IMR-90 (cell line): ENCODE measurements around the gene PLCB4. TPM values are rescaled to one million over a fixed set of nuclear protein-coding genes. Genes with fewer than 3 reads are reported as not detected.

Source experiments
- ATAC-seq: fragments of 200-7000 bp; cut with Tn5 transposase; 2 replicates; pipeline ENCODE4 v1.9.1; 2020; ENCODE audit warnings: low read depth, mild to moderate bottlenecking, moderate library complexity
- BruUV-seq: library from RNA; stranded (reverse); fragments of 400-500 nt; replicated peaks from 2 replicates; lab custom pipeline; 2021; lab: Mats Ljungman, UMichigan
- CTCF ChIA-PET: fragments of 300-600 bp; formaldehyde crosslinking; extraction: SDS; loops from one replicate; lab custom pipeline; 2021; ENCODE audit warnings: antibody characterized with exemption; lab: Yijun Ruan, JAX
- POLR2A ChIA-PET: fragments of 300-600 bp; sonication (Branson Sonifier 250); formaldehyde crosslinking; loops from one replicate; lab custom pipeline; 2022; ENCODE audit warnings: antibody characterized with exemption; ENCODE audit not compliant: unreplicated experiment; lab: Charles Lee
- DNase-seq: peaks from one replicate; pipeline ENCODE4 v3.0.0; 2013
- H2AFZ ChIP-seq: replicated peaks from 2 replicates; pipeline ENCODE3; 2013; ENCODE audit warnings: low read length, mild to moderate bottlenecking; ENCODE audit not compliant: poor library complexity
- H2AK5ac ChIP-seq: 2 replicates; pipeline ENCODE4 v1.6.1; 2013; ENCODE audit warnings: low read depth, low read length, inconsistent platforms
- H2AK9ac ChIP-seq: replicated peaks from 2 replicates; pipeline ENCODE3; 2013; ENCODE audit warnings: mild to moderate bottlenecking, low read depth, low read length, moderate library complexity; ENCODE audit not compliant: poor library complexity
- H2BK120ac ChIP-seq: 2 replicates; pipeline ENCODE4 v1.6.1; 2013; ENCODE audit warnings: low read depth, low read length, inconsistent platforms
- H2BK15ac ChIP-seq: 3 replicates; pipeline ENCODE4 v1.6.1; 2013; ENCODE audit warnings: low read depth, low read length, inconsistent platforms
- H2BK20ac ChIP-seq: 2 replicates; pipeline ENCODE4 v1.6.1; 2013; ENCODE audit warnings: low read depth, mild to moderate bottlenecking, inconsistent platforms, low read length, moderate library complexity
- H2BK5ac ChIP-seq: 2 replicates; pipeline ENCODE4 v1.6.1; 2013; ENCODE audit warnings: mild to moderate bottlenecking, low read depth, low read length, inconsistent platforms; ENCODE audit not compliant: poor library complexity, severe bottlenecking
- H3K14ac ChIP-seq: replicated peaks from 2 replicates; pipeline ENCODE4 v1.6.1; 2013; ENCODE audit warnings: low read depth, low read length, inconsistent platforms
- H3K18ac ChIP-seq: 2 replicates; pipeline ENCODE4 v1.6.1; 2013; ENCODE audit warnings: low read depth, low read length, control low read depth
- H3K23ac ChIP-seq: 2 replicates; pipeline ENCODE4 v1.6.1; 2013; ENCODE audit warnings: low read depth, low read length, inconsistent platforms
- H3K27ac ChIP-seq: 2 replicates; pipeline ENCODE4 v1.5.1; 2013; ENCODE audit warnings: mild to moderate bottlenecking, control low read depth, low read length; ENCODE audit not compliant: insufficient read depth
- H3K27me3 ChIP-seq: 2 replicates; pipeline ENCODE4 v1.6.1; 2013; ENCODE audit warnings: low read length; ENCODE audit not compliant: control insufficient read depth, insufficient read depth
- H3K36me3 ChIP-seq: 2 replicates; pipeline ENCODE4 v1.6.1; 2013; ENCODE audit warnings: low read length, mixed read lengths; ENCODE audit not compliant: control insufficient read depth, insufficient read depth
- H3K4ac ChIP-seq: 2 replicates; pipeline ENCODE4 v1.6.1; 2013; ENCODE audit warnings: low read depth, low read length, inconsistent platforms
- H3K4me1 ChIP-seq: 2 replicates; pipeline ENCODE4 v1.6.1; 2013; ENCODE audit warnings: low read length, mixed read lengths; ENCODE audit not compliant: control insufficient read depth, insufficient read depth
- H3K4me2 ChIP-seq: 2 replicates; pipeline ENCODE4 v1.6.1; 2013; ENCODE audit warnings: low read depth, mild to moderate bottlenecking, control low read depth, low read length, moderate library complexity
- H3K4me3 ChIP-seq: 2 replicates; pipeline ENCODE4 v1.5.1; 2013; ENCODE audit warnings: low read depth, mild to moderate bottlenecking, control low read depth, low read length, moderate library complexity; ENCODE audit not compliant: insufficient read depth
- H3K56ac ChIP-seq: 2 replicates; pipeline ENCODE4 v1.6.1; 2013; ENCODE audit warnings: low read length, inconsistent platforms; ENCODE audit not compliant: insufficient read depth; ENCODE audit errors: extremely low read depth
- H3K79me1 ChIP-seq, 2 experiments: 2 replicates each; pipeline ENCODE4 v1.6.1; 2013; ENCODE audit warnings: low read length in 2 of 2, inconsistent platforms in 1 of 2, low read depth in 1 of 2
- H3K9ac ChIP-seq: 2 replicates; pipeline ENCODE4 v1.6.1; 2013; ENCODE audit warnings: low read depth, low read length, control low read depth
- H3K9me1 ChIP-seq: 2 replicates; pipeline ENCODE4 v1.6.1; 2013; ENCODE audit warnings: low read length, inconsistent platforms; ENCODE audit not compliant: insufficient read depth
- H3K9me3 ChIP-seq: 2 replicates; pipeline ENCODE4 v1.6.1; 2013; ENCODE audit warnings: low read length; ENCODE audit not compliant: control insufficient read depth, insufficient read depth
- H4K20me1 ChIP-seq: 2 replicates; pipeline ENCODE4 v1.6.1; 2013; ENCODE audit warnings: low read length, inconsistent platforms; ENCODE audit not compliant: insufficient read depth
- H4K5ac ChIP-seq: 2 replicates; pipeline ENCODE4 v1.6.1; 2013; ENCODE audit warnings: mild to moderate bottlenecking, low read depth, low read length, control low read depth
- H4K8ac ChIP-seq, 2 experiments: 2 replicates each; pipeline ENCODE4 v1.6.1; 2013; ENCODE audit warnings: low read depth in 2 of 2, low read length in 2 of 2, control low read depth in 1 of 2, inconsistent platforms in 1 of 2
- H4K91ac ChIP-seq: 2 replicates; pipeline ENCODE4 v1.6.1; 2013; ENCODE audit warnings: low read depth, low read length, inconsistent platforms; ENCODE audit not compliant: insufficient read depth
- CEBPB ChIP-seq: IDR thresholded peaks from 2 replicates; pipeline ENCODE4 v1.6.1; 2012; ENCODE audit warnings: low read depth, low read length, improper control_type of control experiment
- CHD1 ChIP-seq: IDR thresholded peaks from 2 replicates; pipeline ENCODE4 v1.6.1; 2012; ENCODE audit warnings: low read depth, low read length, improper control_type of control experiment
- POLR2A ChIP-seq: IDR thresholded peaks from 2 replicates; pipeline ENCODE4 v1.6.1; 2012; ENCODE audit warnings: mild to moderate bottlenecking, low read depth, low read length
- USF2 ChIP-seq: fragments of 150-350 bp; IDR thresholded peaks from 2 replicates; pipeline ENCODE4 v1.6.1; 2017; ENCODE audit warnings: mild to moderate bottlenecking, antibody characterized with exemption, low read length, low read depth
- WGBS, 2 experiments: methylation state at CpG; one replicate each; pipeline versions ENCODE4 v1.1.5 to v1.1.7; 2013; ENCODE audit warnings: missing lambda C conversion rate in 2 of 2; ENCODE audit not compliant: insufficient read length in 1 of 2; ENCODE audit errors: extremely low coverage in 2 of 2; 5-methylcytosine and 5-hydroxymethylcytosine counted together
- dilution Hi-C: fragments of 300-500 bp; cut with HindIII; formaldehyde crosslinking; loops from one replicate; pipeline ENCODE4 v1.14.3; 2018; ENCODE audit warnings: low sequenced_read_pairs; ENCODE audit not compliant: unreplicated experiment
- in situ Hi-C: fragments of 300-500 bp; cut with MboI; formaldehyde crosslinking; loops from 3 replicates; pipeline ENCODE4 v1.14.3; 2019; ENCODE audit warnings: low sequenced_read_pairs, inconsistent platforms, mixed read lengths
- intact Hi-C: fragments of 100-400 bp; cut with micrococcal nuclease; formaldehyde crosslinking; loops from 2 replicates; pipeline ENCODE4 v1.10.0; 2022
- polyA plus RNA-seq, 3 experiments: library from polyadenylated mRNA; depleted of rRNA; stranded (reverse); fragments of >200 nt; gene quantifications; 2 replicates each; pipeline ENCODE4 v1.2.3, GENCODE V29; 2012; ENCODE audit warnings: low replicate concordance in 1 of 3
- total RNA-seq: library from RNA; depleted of rRNA; stranded (reverse); fragments of >200 nt; gene quantifications from 2 replicates; pipeline ENCODE4 v1.2.3, GENCODE V29; 2012

PLCB4 gene
- total and polyA plus RNA-seq, 2 of the 4 experiments (the other 2 are of a cell fraction), result 12.5 to 24.0 TPM

GRCh38 chr20:9412309-9412708 lies 343.4 kb downstream of the PLCB4 start:
- Histone ChIP-seq H2BK120ac (no peak overlapping the region), H3K36me3 (peaks cover 9% of the 10 kb centered on the region), H3K14ac (no peak overlapping the region), H3K23ac (no peak overlapping the region), H2AK9ac (no peak overlapping the region), H4K91ac (no peak overlapping the region), H3K18ac (no peak overlapping the region), H2AK5ac (no peak overlapping the region), H4K5ac (no peak overlapping the region), H4K20me1 (no peaks in the 10 kb centered on the region), H4K8ac (no peak overlapping the region), H3K79me1 (no peaks in the 10 kb centered on the region), H3K9me3 (no peaks in the 10 kb centered on the region), H3K4me3 (no peak overlapping the region), H3K27ac (no peak overlapping the region), H2BK20ac (no peak overlapping the region), H2BK15ac (no peak overlapping the region), H2AFZ (no peak overlapping the region), H3K4ac (no peak overlapping the region), H3K4me2 (no peak overlapping the region), H3K56ac (no peak overlapping the region), H3K9me1 (peaks cover 3% of the 10 kb centered on the region; the same call in 1 of the 2 replicates), H3K27me3 (no peaks in the 10 kb centered on the region), H3K4me1 (peaks cover 8% of the 10 kb centered on the region), H3K9ac (no peak overlapping the region), H2BK5ac (no peak overlapping the region)
- ATAC-seq (no peak), DNase-seq (no peak)
- no TSS peak for BruUV-seq
- intact Hi-C loops, result no loop called here
- TF ChIP-seq CHD1 (no peak), USF2 (no peak), POLR2A (no peak), CEBPB (no peak)
- ChIA-PET CTCF (interaction anchor here (0.6 kb wide), 1 partner anchor 13 kb away, joined by 4 read pairs; no protein-coding TSS in a partner anchor), POLR2A (no interaction called here)
- dilution Hi-C loops, result no loop called here
- in situ Hi-C loops, result loop anchor here (25.0 kb wide), 1 partner anchor 500 kb away; no protein-coding TSS in a partner anchor
- 93% methylated on average over 5 of the region's 5 CpGs; no CpG with 5 or more reads in 1 of the 2 experiments for WGBS, 2 experiments
